Measurements from ENCODE around the gene SLC29A1.
A peak's percentile ranks its signal among the peaks of the same experiment; 100 is the strongest.
"Not testable (repeated sequence)": the region's sequence is repeated elsewhere in the genome, so short reads cannot be mapped to it uniquely, and the experiment has no call there.

SLC29A1 gene

GRCh38 chr6:44223319-44224028 is at the start of gene SLC29A1:
Gene SLC29A1 (plus strand): TSS chr6:44223595. CDS start chr6:44227314, 3,719 bp downstream.
- DNase-seq (ENCODE audit: low read depth in 2 of 2): peak; percentile 77

GRCh38 chr6:44176130-44176761 is 47.1 kb upstream of the SLC29A1 start:
- DNase-seq (ENCODE audit: low read depth in 2 of 2): no peak

GRCh38 chr6:44176762-44177509 is 46.5 kb upstream of the SLC29A1 start:
- no peak for DNase-seq (ENCODE audit: low read depth in 2 of 2)

GRCh38 chr6:44177691-44178423 is 45.5 kb upstream of the SLC29A1 start:
- DNase-seq (ENCODE audit: low read depth in 2 of 2): no peak

GRCh38 chr6:44178424-44179071 is 44.8 kb upstream of the SLC29A1 start:
- no peak for DNase-seq (ENCODE audit: low read depth in 2 of 2)

- no peak for DNase-seq (ENCODE audit: low read depth in 2 of 2)
Measured at GRCh38 chr6:44179072-44179536, 44.3 kb upstream of the SLC29A1 start.

- DNase-seq (ENCODE audit: low read depth in 2 of 2): no peak
Measured at GRCh38 chr6:44179648-44180047, 43.7 kb upstream of the SLC29A1 start.

- no peak for DNase-seq (ENCODE audit: low read depth in 2 of 2)
Measured at GRCh38 chr6:44180406-44180805, 43.0 kb upstream of the SLC29A1 start.

GRCh38 chr6:44180886-44181285 is 42.5 kb upstream of the SLC29A1 start:
- DNase-seq (ENCODE audit: low read depth in 2 of 2): no peak

GRCh38 chr6:44181784-44182183 is 41.6 kb upstream of the SLC29A1 start:
- not testable (repeated sequence) for DNase-seq (ENCODE audit: low read depth in 2 of 2)

GRCh38 chr6:44182911-44183390 is 40.4 kb upstream of the SLC29A1 start:
- DNase-seq (ENCODE audit: low read depth in 2 of 2): no peak

GRCh38 chr6:44183783-44184182 is 39.6 kb upstream of the SLC29A1 start:
- DNase-seq (ENCODE audit: low read depth in 2 of 2): no peak

- DNase-seq (ENCODE audit: low read depth in 2 of 2): not testable (repeated sequence)
Measured at GRCh38 chr6:44185356-44185755, 38.0 kb upstream of the SLC29A1 start.

GRCh38 chr6:44185953-44186634 is 37.3 kb upstream of the SLC29A1 start:
- DNase-seq (ENCODE audit: low read depth in 2 of 2): no peak

- DNase-seq (ENCODE audit: low read depth in 2 of 2): no peak
Measured at GRCh38 chr6:44186635-44187025, 36.8 kb upstream of the SLC29A1 start.

- DNase-seq (ENCODE audit: low read depth in 2 of 2): no peak
Measured at GRCh38 chr6:44188819-44189218, 34.6 kb upstream of the SLC29A1 start.

GRCh38 chr6:44189257-44189656 is 34.1 kb upstream of the SLC29A1 start:
- DNase-seq (ENCODE audit: low read depth in 2 of 2): no peak

GRCh38 chr6:44190715-44191114 is 32.7 kb upstream of the SLC29A1 start:
- DNase-seq (ENCODE audit: low read depth in 2 of 2): no peak

- no peak for DNase-seq (ENCODE audit: low read depth in 2 of 2)
Measured at GRCh38 chr6:44192428-44193041, 30.9 kb upstream of the SLC29A1 start.

GRCh38 chr6:44193307-44193910 is 30.0 kb upstream of the SLC29A1 start:
- no peak for DNase-seq (ENCODE audit: low read depth in 2 of 2)
